ENCODE data around the gene FTHL17.

The FTHL17 gene

DNA sequence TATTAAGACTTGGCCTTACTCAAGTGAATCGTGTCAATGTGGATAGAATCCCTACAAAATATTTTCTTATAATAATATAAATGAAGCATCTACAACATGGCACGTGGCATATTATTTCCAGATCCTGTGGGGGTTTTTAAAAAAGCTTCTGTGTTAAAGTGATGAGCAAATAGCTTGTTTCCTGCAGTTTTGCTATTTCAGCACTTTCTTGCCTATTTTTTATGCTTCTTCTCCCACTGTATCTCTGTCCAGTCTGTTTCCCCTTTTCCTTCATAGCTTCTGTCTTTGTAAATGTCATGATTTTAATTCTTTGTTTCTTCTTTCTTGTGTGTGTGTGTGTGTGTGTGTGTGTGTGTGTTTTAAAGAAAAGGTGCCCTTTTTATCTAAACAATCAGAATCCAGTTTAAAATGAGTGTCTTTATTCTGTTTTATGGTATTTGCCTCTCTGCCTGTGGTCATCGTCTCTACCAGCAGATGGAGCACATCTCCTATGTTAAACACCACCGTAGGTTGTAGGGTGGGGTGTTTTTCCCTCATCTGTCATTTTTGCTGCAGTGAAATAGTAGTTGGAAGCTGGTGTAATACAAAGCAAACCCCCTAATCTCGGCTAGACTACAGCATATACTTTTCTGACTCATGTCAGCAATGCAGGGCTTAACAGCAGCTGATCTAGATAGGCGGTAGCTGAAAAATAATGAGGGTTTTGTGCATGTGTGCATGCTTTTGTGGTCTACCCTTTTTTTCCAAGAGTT, 33.1 kb downstream of the FTHL17 start:
- no peak for DNase-seq (ENCODE audit: low read depth, low spot score)

DNA sequence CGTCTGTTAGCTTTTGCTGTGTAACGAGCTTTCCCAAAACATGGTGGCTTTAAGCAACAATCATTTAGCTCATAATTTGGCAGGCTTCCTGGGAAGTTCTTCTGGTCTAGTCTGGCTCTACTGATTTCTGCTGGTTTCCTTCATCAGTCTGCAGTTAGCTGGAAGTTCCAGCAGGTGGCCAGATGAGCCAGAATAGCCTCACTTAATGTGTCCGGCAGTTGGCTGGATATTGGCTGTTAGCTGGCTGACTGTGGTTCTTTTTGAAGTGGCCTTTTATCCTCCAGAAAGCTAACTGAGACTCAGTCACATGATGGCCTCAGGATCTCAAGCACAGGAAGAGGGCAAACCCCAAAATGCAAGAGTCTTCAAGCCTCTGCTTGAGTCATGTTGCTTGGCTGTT, 34.9 kb downstream of the FTHL17 start:
- no peak for DNase-seq (ENCODE audit: low read depth, low spot score)

DNA sequence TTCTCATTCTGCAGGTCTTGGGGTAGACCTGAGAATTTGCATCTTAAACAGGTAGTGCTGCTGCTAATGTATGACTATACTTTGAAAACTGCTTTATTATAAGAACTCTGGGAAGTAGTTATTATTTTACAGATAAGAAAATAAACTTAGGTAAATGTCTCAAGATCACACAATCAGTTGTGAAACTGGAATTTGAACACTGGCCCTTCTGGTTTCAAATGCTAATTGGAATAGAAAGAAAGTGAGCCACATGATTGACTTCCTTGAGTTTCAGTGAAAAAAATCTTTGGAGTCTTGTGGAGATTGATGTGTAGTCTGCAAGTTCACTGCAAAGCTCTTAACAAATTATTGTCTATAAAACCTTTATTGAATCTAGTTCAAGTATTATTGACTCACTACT, 44.5 kb downstream of the FTHL17 start:
- no peak for DNase-seq (ENCODE audit: low read depth, low spot score)

DNA sequence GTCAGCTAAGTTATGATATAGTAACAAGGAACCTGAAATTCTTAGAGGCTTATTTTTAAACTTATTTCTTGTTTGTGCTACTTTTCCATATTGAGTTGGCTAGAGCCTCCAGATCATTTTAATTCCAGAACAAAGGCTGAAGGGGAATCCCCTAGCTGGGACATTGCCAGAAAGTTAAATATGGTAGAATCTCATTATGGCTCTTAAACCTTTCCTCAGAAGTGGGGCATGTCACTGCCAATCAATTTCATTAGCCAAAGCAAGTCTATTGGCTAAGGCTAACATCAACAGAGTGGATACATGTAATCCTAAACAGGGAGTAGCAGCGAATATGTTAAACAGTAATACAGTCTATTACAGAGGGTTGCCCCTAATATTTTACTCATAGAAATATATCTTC, 47.0 kb downstream of the FTHL17 start:
- DNase-seq (ENCODE audit: low read depth, low spot score): no peak

DNA sequence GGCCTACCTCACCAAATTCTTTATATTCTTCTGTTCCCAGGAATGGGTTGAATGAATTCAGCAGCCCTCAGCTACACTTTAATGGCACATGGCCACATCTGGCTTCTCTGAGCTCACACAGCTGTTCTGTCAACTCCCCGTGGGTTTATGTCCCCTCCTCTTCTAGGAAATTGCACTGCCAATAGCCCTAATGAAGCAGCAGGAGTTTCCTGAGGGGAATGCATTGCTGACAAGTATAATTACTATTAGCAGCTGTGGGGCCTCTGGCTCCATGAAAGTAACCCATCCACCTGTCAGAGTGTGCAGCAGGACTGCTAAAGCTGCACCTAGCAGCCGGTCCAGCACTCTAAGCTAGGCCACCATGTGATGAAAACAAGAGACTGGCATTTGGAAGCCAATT, 50.3 kb downstream of the FTHL17 start:
- DNase-seq (ENCODE audit: low read depth, low spot score): no peak
